AG09319 (cell line): Measurements from ENCODE around the gene IGFLR1.

Experiments
- DNase-seq: peaks from one replicate; pipeline ENCODE4 v3.0.0-alpha.2; 2010; ENCODE audit warnings: low read depth; ENCODE audit errors: extremely low read depth
- CTCF ChIP-seq: IDR thresholded peaks from 2 replicates; pipeline ENCODE4 v1.5.1; 2011; ENCODE audit warnings: low read depth, mild to moderate bottlenecking, inconsistent platforms, low read length, moderate library complexity

Gene IGFLR1

DNA sequence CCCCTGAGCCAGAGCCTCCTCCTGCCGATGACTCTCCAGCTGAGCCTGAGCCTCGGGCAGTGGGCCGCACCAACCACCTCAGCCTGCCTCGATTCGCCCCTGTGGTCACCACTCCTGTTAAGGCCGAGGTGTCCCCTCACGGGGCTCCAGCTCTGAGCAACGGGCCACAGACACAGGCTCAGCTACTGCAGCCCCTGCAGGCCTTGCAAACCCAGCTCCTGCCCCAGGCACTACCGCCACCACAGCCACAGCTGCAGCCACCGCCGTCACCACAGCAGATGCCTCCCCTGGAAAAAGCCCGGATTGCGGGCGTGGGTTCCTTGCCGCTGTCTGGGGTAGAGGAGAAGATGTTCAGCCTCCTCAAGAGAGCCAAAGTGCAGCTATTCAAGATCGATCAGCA lies 20.9 kb downstream of the IGFLR1 start:
- TF ChIP-seq CTCF, result no peak
- no peak for DNase-seq

- no peak for TF ChIP-seq CTCF
- no peak for DNase-seq
Measured at GRCh38 chr19:35720648-35721047, 21.6 kb downstream of the IGFLR1 start.

DNA sequence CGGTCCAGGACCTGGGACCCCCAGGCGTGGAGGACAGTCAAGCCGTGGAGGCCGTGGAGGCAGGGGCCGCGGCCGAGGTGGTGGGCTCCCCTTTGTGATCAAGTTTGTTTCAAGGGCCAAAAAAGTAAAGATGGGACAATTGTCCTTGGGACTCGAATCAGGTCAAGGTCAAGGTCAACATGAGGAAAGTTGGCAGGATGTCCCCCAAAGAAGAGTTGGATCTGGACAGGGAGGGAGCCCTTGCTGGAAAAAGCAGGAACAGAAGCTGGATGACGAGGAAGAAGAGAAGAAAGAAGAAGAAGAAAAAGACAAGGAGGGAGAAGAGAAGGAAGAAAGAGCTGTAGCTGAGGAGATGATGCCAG lies 22.1 kb downstream of the IGFLR1 start:
- TF ChIP-seq CTCF, result no peak
- no peak for DNase-seq

- TF ChIP-seq CTCF, result no peak
- no peak for DNase-seq
Measured at GRCh38 chr19:35719402-35720162, 22.7 kb downstream of the IGFLR1 start.

GRCh38 chr19:35718345-35719041 lies 23.8 kb downstream of the IGFLR1 start:
- TF ChIP-seq CTCF, result no peak
- DNase-seq, result no peak

- peak; percentile 89 for DNase-seq
- TF ChIP-seq CTCF, result no peak
Measured at GRCh38 chr19:35717665-35718344, 24.4 kb downstream of the IGFLR1 start, which contains the start of gene KMT2B. Gene KMT2B, plus strand, starts transcription at chr19:35718003. Its CDS starts 16 bp downstream, at chr19:35718019.
